NOMO-1 (cell line): ENCODE measurements around the gene CD5L.
A peak's percentile ranks its signal among the peaks of the same experiment; 100 is the strongest.

Source experiments
- DNase-seq, 2 experiments: peaks; one replicate each; lab custom pipeline; 2025; ENCODE audit not compliant: unreplicated experiment in 2 of 2; lab: John Stamatoyannopoulos, UW

The CD5L gene

GRCh38 chr1:157819215-157819614 is 22.4 kb downstream of the CD5L start:
- no peak for DNase-seq

GRCh38 chr1:157813269-157813668 is 28.3 kb downstream of the CD5L start:
- no peak for DNase-seq

GRCh38 chr1:157806431-157807149 is 35.0 kb downstream of the CD5L start:
- peak in 1 of 2 experiments; percentile 9 for DNase-seq

- DNase-seq: peak; percentile 8 to 14
These were observed 37.8 kb downstream of the CD5L start for GRCh38 chr1:157803851-157804250.

GRCh38 chr1:157799996-157800395 is 41.6 kb downstream of the CD5L start:
- no peak for DNase-seq

- no peak for DNase-seq
These were observed 43.4 kb downstream of the CD5L start for GRCh38 chr1:157798211-157798610.

GRCh38 chr1:157785248-157785647 is 56.4 kb downstream of the CD5L start:
- DNase-seq: no peak

- no peak for DNase-seq
These were observed 56.8 kb downstream of the CD5L start for GRCh38 chr1:157784801-157785200.

- DNase-seq: peak; percentile 39 to 74
These were observed 58.7 kb downstream of the CD5L start for GRCh38 chr1:157782931-157783330.

GRCh38 chr1:157781048-157781447 is 60.6 kb downstream of the CD5L start:
- no peak for DNase-seq
